HUES6 (cell line): ENCODE data around the gene SLC35D2.
"Not testable (repeated sequence)": the region's sequence is repeated elsewhere in the genome, so short reads cannot be mapped to it uniquely, and the experiment has no call there.

Experiments used
- H3K27ac ChIP-seq: 2 replicates; pipeline ENCODE4 v1.7.0; 2013; ENCODE audit warnings: low read depth, mild to moderate bottlenecking, low read length, inconsistent platforms
- H3K27me3 ChIP-seq: 2 replicates; pipeline ENCODE4 v1.6.1; 2013; ENCODE audit warnings: low read length; ENCODE audit not compliant: control insufficient read depth, insufficient read depth
- H3K36me3 ChIP-seq: 2 replicates; pipeline ENCODE4 v1.6.1; 2013; ENCODE audit warnings: low read length; ENCODE audit not compliant: control insufficient read depth, insufficient read depth
- H3K4me1 ChIP-seq: 2 replicates; pipeline ENCODE4 v1.6.1; 2013; ENCODE audit warnings: low read length; ENCODE audit not compliant: control insufficient read depth, insufficient read depth
- H3K4me3 ChIP-seq: 2 replicates; pipeline ENCODE4 v1.5.1; 2013; ENCODE audit warnings: low read depth, low read length
- H3K9ac ChIP-seq: one replicate; pipeline ENCODE4 v1.6.1; 2013; ENCODE audit warnings: mild to moderate bottlenecking, low read length
- H3K9me3 ChIP-seq: 2 replicates; pipeline ENCODE4 v1.6.1; 2013; ENCODE audit warnings: low read depth, low read length; ENCODE audit not compliant: control insufficient read depth, insufficient read depth

Gene SLC35D2

GRCh38 chr9:96379461-96379860 is 4.0 kb downstream of the SLC35D2 start:
- no peaks in the 10 kb centered on the region for H3K9me3 ChIP-seq
- no peak overlapping the region for H3K9ac ChIP-seq
- no peaks in the 10 kb centered on the region for H3K27me3 ChIP-seq
- H3K4me1 ChIP-seq = peaks cover 17% of the 10 kb centered on the region
- no peak overlapping the region for H3K27ac ChIP-seq
- H3K36me3 ChIP-seq = 0 out of 2 replicates have a peak, but pooled peaks cover 2% of the 10 kb centered on the region
- H3K4me3 ChIP-seq = no peak overlapping the region

DNA sequence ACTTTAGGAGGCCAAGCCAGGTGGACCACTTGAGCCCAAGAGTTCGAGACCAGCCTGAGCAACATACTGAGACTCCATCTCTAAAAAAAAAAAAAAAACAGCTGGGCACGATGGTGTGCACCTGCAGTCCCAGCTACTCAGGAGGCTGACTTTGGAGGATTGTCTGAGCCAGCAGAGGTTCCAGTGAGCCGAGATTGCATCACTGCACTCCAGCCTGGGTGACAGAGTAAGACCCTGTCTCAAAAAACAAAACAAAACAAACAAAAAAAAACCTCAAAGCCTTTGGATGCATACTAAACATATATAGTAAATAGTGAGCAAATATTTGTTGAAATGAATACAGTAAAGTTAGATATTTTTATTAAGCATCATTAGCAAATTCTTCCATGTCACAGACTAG is 5.3 kb downstream of the SLC35D2 start:
- Histone ChIP-seq H3K4me3 (no peak overlapping the region), H3K36me3 (no peaks in the 10 kb centered on the region), H3K27me3 (no peaks in the 10 kb centered on the region), H3K27ac (no peak overlapping the region), H3K9ac (no peak overlapping the region), H3K4me1 (peaks cover 17% of the 10 kb centered on the region), H3K9me3 (no peaks in the 10 kb centered on the region)

DNA sequence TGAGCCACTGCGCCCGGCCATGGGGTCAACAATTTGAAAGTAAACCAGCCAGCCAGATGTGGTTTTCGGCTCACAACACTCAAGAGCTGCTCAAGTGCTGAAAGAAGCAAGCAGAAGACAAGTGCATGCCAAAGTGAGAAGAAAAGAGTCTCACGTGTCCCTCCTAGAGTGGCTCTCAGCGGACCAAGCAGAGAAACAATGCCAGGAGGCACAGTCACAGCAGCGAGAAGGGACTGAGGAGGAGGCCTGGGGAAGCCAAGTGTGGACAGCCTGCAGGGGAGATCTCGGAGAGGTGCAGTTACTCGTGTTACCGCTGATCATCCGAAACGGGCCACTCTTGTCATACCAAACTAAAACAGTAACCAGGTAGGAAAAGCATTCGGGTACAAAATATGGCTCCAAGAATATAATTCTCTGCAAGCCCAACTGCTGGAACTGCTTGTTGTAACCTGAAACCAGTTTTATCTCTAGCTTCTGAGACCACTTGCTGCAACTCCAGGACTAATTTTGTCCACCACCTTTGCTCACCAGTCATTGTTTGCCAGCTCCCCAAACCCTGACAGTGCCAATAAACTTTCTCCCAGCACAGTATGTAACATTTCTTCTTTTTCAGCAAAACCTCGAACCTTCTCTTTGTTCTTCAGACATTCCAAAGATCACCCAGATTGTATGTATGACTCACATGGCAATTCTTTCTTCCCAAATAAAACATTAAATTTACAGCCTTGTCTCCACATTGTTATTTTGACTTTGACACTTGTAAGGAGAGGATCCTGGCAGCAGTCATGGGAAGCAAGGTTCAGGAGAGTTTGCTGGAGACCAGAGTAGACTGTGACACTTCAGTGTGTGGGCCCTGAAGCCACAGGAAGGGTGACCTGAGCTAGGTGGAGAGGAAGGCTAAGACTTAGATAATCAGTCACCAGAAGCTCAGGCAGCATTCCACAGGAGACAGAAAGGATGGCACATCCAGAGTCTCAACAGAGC is 6.3 kb downstream of the SLC35D2 start:
- Histone ChIP-seq H3K36me3 (no peaks in the 10 kb centered on the region), H3K9me3 (no peaks in the 10 kb centered on the region), H3K4me3 (no peak overlapping the region), H3K9ac (no peak overlapping the region), H3K27me3 (no peaks in the 10 kb centered on the region), H3K4me1 (peaks cover 11% of the 10 kb centered on the region; the same call in 1 of the 2 replicates), H3K27ac (no peak overlapping the region)

- not testable (repeated sequence) for H3K27me3 ChIP-seq, H3K4me3 ChIP-seq, H3K9ac ChIP-seq, H3K36me3 ChIP-seq, H3K9me3 ChIP-seq, H3K27ac ChIP-seq
- H3K4me1 ChIP-seq = peaks cover 11% of the 10 kb centered on the region; the same call in 1 of the 2 replicates
Observed at GRCh38 chr9:96375507-96375906, 8.0 kb downstream of the SLC35D2 start.

DNA sequence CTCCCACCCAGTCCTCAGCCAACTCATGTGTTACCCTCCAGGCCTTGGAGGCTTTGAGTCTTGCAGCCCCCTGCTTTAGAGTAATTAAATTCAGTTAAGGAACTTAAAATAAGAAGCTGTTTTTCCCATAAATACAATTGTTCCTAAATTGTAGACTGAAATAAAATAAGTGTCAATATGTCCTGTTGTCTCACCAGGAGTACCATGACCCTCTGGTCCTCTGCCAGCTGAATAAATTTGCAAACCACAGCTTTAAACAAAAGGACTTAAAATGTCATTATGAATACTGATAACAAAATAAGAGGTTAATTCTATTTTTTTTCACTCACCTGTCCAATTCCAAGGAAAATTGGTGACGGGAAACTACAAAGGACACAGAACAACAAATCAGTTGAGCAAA is 15.6 kb downstream of the SLC35D2 start:
- no peak overlapping the region for H3K27ac ChIP-seq
- no peaks in the 10 kb centered on the region for H3K4me1 ChIP-seq
- no peak overlapping the region for H3K4me3 ChIP-seq
- H3K27me3 ChIP-seq = no peaks in the 10 kb centered on the region
- H3K9me3 ChIP-seq = no peaks in the 10 kb centered on the region
- no peak overlapping the region for H3K9ac ChIP-seq
- peaks cover 8% of the 10 kb centered on the region; the same call in 1 of the 2 replicates for H3K36me3 ChIP-seq

- H3K4me1 ChIP-seq = no peaks in the 10 kb centered on the region
- H3K36me3 ChIP-seq = peaks cover 12% of the 10 kb centered on the region
- H3K9ac ChIP-seq = no peak overlapping the region
- H3K27ac ChIP-seq = no peak overlapping the region
- H3K27me3 ChIP-seq = no peaks in the 10 kb centered on the region
- H3K9me3 ChIP-seq = no peaks in the 10 kb centered on the region
- no peak overlapping the region for H3K4me3 ChIP-seq
Observed at GRCh38 chr9:96363175-96363967, 20.1 kb downstream of the SLC35D2 start.

- not testable (repeated sequence) for H3K4me1 ChIP-seq, H3K9ac ChIP-seq, H3K4me3 ChIP-seq, H3K27me3 ChIP-seq, H3K27ac ChIP-seq, H3K9me3 ChIP-seq
- peaks cover 12% of the 10 kb centered on the region for H3K36me3 ChIP-seq
Observed at GRCh38 chr9:96362119-96362518, 21.4 kb downstream of the SLC35D2 start.

DNA sequence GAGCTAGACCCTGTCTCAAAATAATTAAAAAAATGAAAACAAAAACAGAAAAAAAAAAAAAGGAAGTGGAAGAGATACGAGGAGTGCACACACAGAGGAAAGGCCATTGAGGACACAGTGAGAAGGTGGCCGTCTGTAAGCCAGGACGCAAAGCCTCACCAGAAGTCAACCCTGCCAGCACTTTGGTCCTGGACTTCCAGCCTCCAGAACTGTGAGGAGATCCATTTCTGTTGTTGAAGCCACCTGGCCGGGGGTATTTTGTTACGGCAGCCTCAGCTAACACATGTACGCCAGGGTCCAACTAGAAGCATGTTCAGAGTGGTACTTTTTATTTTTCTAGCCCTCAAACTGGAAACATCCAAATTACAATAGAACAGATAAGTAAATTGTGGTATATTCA is 21.8 kb downstream of the SLC35D2 start:
- Histone ChIP-seq H3K4me3 (no peak overlapping the region), H3K9me3 (no peaks in the 10 kb centered on the region), H3K9ac (no peak overlapping the region), H3K36me3 (peaks cover 12% of the 10 kb centered on the region), H3K27ac (no peak overlapping the region), H3K27me3 (no peaks in the 10 kb centered on the region), H3K4me1 (no peaks in the 10 kb centered on the region)

GRCh38 chr9:96360976-96361375 is 22.5 kb downstream of the SLC35D2 start:
- H3K4me3 ChIP-seq = no peak overlapping the region
- peaks cover 12% of the 10 kb centered on the region for H3K36me3 ChIP-seq
- H3K9me3 ChIP-seq = no peaks in the 10 kb centered on the region
- H3K27me3 ChIP-seq = no peaks in the 10 kb centered on the region
- H3K9ac ChIP-seq = no peak overlapping the region
- H3K27ac ChIP-seq = no peak overlapping the region
- H3K4me1 ChIP-seq = no peaks in the 10 kb centered on the region

GRCh38 chr9:96360523-96360922 is 23.0 kb downstream of the SLC35D2 start:
- not testable (repeated sequence) for H3K9me3 ChIP-seq, H3K4me3 ChIP-seq, H3K9ac ChIP-seq, H3K27ac ChIP-seq, H3K27me3 ChIP-seq, H3K4me1 ChIP-seq
- peaks cover 12% of the 10 kb centered on the region for H3K36me3 ChIP-seq

DNA sequence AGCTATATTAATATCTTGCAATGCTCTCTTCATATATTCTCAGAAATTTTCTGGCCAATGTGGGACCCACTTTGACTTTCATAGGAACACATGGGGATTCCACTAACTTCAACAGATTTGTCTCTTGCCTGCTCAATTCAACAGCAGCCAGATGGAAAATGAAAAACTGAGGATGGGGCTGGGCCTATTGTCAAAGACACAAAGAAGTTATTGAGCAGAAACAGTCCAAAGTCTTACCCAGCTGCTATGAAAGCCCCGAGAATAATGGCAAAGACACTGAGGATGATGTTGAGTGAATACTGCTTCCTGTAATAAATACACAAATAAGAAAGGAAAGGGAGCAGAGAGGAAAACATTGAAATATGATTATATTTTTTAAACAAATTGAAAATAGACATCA is 32.6 kb downstream of the SLC35D2 start:
- Histone ChIP-seq H3K27ac (no peak overlapping the region), H3K27me3 (no peaks in the 10 kb centered on the region)

More for the DNA sequence above, 32.6 kb downstream of the SLC35D2 start:
- peaks cover 6% of the 10 kb centered on the region; the same call in 1 of the 2 replicates for H3K36me3 ChIP-seq
- no peak overlapping the region for H3K9ac ChIP-seq
- H3K9me3 ChIP-seq = peaks cover 6% of the 10 kb centered on the region
- H3K4me1 ChIP-seq = peaks cover 6% of the 10 kb centered on the region; the same call in 1 of the 2 replicates
- no peak overlapping the region for H3K4me3 ChIP-seq
